Measurements from ENCODE around the gene C2CD2.
"Not testable (repeated sequence)": the region's sequence is repeated elsewhere in the genome, so short reads cannot be mapped to it uniquely, and the experiment has no call there.

The C2CD2 gene

GRCh38 chr21:41974752-41975053, 20.9 kb upstream of the C2CD2 start:
- DNase-seq (ENCODE audit: low read depth): no peak

GRCh38 chr21:41973861-41974751, 20.3 kb upstream of the C2CD2 start:
- no peak for DNase-seq (ENCODE audit: low read depth)

GRCh38 chr21:41973427-41973831, 19.6 kb upstream of the C2CD2 start:
- no peak for DNase-seq (ENCODE audit: low read depth)

- DNase-seq (ENCODE audit: low read depth): no peak
Observed at GRCh38 chr21:41972511-41973205, 18.8 kb upstream of the C2CD2 start.

- no peak for DNase-seq (ENCODE audit: low read depth)
Observed at GRCh38 chr21:41971891-41972290, 18.1 kb upstream of the C2CD2 start.

- DNase-seq (ENCODE audit: low read depth): no peak
Observed at GRCh38 chr21:41970751-41971653, 17.2 kb upstream of the C2CD2 start.

- DNase-seq (ENCODE audit: low read depth): no peak
Observed at GRCh38 chr21:41970106-41970391, 16.2 kb upstream of the C2CD2 start.

- no peak for DNase-seq (ENCODE audit: low read depth)
Observed at GRCh38 chr21:41967708-41968107, 13.9 kb upstream of the C2CD2 start.

- no peak for DNase-seq (ENCODE audit: low read depth)
Observed at GRCh38 chr21:41966872-41967621, 13.2 kb upstream of the C2CD2 start.

- DNase-seq (ENCODE audit: low read depth): peak; percentile 10
Observed at GRCh38 chr21:41966041-41966833, 12.4 kb upstream of the C2CD2 start.

- DNase-seq (ENCODE audit: low read depth): no peak
Observed at GRCh38 chr21:41965461-41966013, 11.7 kb upstream of the C2CD2 start.

- no peak for DNase-seq (ENCODE audit: low read depth)
Observed at GRCh38 chr21:41965045-41965444, 11.2 kb upstream of the C2CD2 start.

- DNase-seq (ENCODE audit: low read depth): no peak
Observed at GRCh38 chr21:41964171-41964570, 10.4 kb upstream of the C2CD2 start.

- no peak for DNase-seq (ENCODE audit: low read depth)
Observed at GRCh38 chr21:41962425-41962966, 8.7 kb upstream of the C2CD2 start.

GRCh38 chr21:41961753-41962152, 7.9 kb upstream of the C2CD2 start:
- DNase-seq (ENCODE audit: low read depth): no peak

- peak; percentile 76 for DNase-seq (ENCODE audit: low read depth)
Observed at GRCh38 chr21:41961282-41961701, 7.5 kb upstream of the C2CD2 start.

GRCh38 chr21:41960386-41960785, 6.6 kb upstream of the C2CD2 start:
- no peak for DNase-seq (ENCODE audit: low read depth)

- DNase-seq (ENCODE audit: low read depth): not testable (repeated sequence)
Observed at GRCh38 chr21:41959697-41960096, 5.9 kb upstream of the C2CD2 start.

GRCh38 chr21:41958886-41959563, 5.2 kb upstream of the C2CD2 start:
- DNase-seq (ENCODE audit: low read depth): no peak
